HL-60/S4 treated with phorbol 12-myristate 13-acetate at 8.2 ng/mL for 4 days and 3 days (cell line): Measurements from ENCODE around the gene PSPN.
"Not testable (repeated sequence)": the region's sequence is repeated elsewhere in the genome, so short reads cannot be mapped to it uniquely, and the experiment has no call there.

ENCODE experiments used
- in situ Hi-C: fragments of 300-500 bp; cut with MboI; formaldehyde crosslinking; loops from 2 replicates; pipeline ENCODE4 v1.15.0; 2022; ENCODE audit warnings: low sequenced_read_pairs

PSPN gene

GRCh38 chr19:6402837-6403608 lies 27.3 kb upstream of the PSPN start:
- in situ Hi-C loops: no loop called here

GRCh38 chr19:6402058-6402457 lies 26.3 kb upstream of the PSPN start:
- in situ Hi-C loops: no loop called here

GRCh38 chr19:6400062-6400944 lies 24.6 kb upstream of the PSPN start:
- in situ Hi-C loops: not testable (repeated sequence)

- in situ Hi-C loops: no loop called here
Observed at GRCh38 chr19:6396305-6396704, 20.6 kb upstream of the PSPN start.

- in situ Hi-C loops: no loop called here
Observed at GRCh38 chr19:6394831-6395230, 19.1 kb upstream of the PSPN start.

- in situ Hi-C loops: no loop called here
Observed at GRCh38 chr19:6393983-6394412, 18.3 kb upstream of the PSPN start.

- in situ Hi-C loops: no loop called here
Observed at GRCh38 chr19:6393074-6393982, 17.6 kb upstream of the PSPN start, which contains the start of gene GTF2F1. GTF2F1 (minus strand) TSS chr19:6393164; CDS start chr19:6392995, 169 bp downstream.

- in situ Hi-C loops: no loop called here
Observed at GRCh38 chr19:6392221-6393073, 16.7 kb upstream of the PSPN start.

GRCh38 chr19:6387372-6387771 lies 11.6 kb upstream of the PSPN start:
- in situ Hi-C loops: no loop called here

- in situ Hi-C loops: no loop called here
Observed at GRCh38 chr19:6384381-6384780, 8.6 kb upstream of the PSPN start.

GRCh38 chr19:6383188-6383587 lies 7.5 kb upstream of the PSPN start:
- in situ Hi-C loops: no loop called here

GRCh38 chr19:6381030-6381750 lies 5.5 kb upstream of the PSPN start:
- in situ Hi-C loops: no loop called here

GRCh38 chr19:6379744-6380143 lies 4.0 kb upstream of the PSPN start:
- in situ Hi-C loops: no loop called here

GRCh38 chr19:6378486-6378885 lies 2.8 kb upstream of the PSPN start:
- in situ Hi-C loops: no loop called here

- in situ Hi-C loops: no loop called here
Observed at GRCh38 chr19:6378041-6378440, 2.3 kb upstream of the PSPN start.

- in situ Hi-C loops: no loop called here
Observed at GRCh38 chr19:6376512-6377190, 918 bp upstream of the PSPN start.

GRCh38 chr19:6374711-6375410 lies 872 bp downstream of the PSPN start:
- in situ Hi-C loops: no loop called here

GRCh38 chr19:6374161-6374709 lies 1.5 kb downstream of the PSPN start:
- in situ Hi-C loops: no loop called here
